Measurements from ENCODE around the gene E2F6. TPM values are rescaled to one million over a fixed set of nuclear protein-coding genes. Genes with fewer than 3 reads are reported as not detected.

E2F6 gene
- total and polyA plus RNA-seq, 10 of the 15 experiments (the other 5 are each of a cell fraction or from before 2014, with no cell fraction given), result 4.2 to 15.5 (median 11.3) TPM

GRCh38 chr2:11483806-11484617, 18.1 kb upstream of the E2F6 start:
- H3K4me2 ChIP-seq (ENCODE audit: control insufficient read depth, insufficient read depth), result no peak overlapping the region
- H3K27ac ChIP-seq (ENCODE audit: control insufficient read depth, insufficient read depth), result no peak overlapping the region
- no peak for ATAC-seq
- H4K20me1 ChIP-seq (ENCODE audit: control insufficient read depth, insufficient read depth), result no peaks in the 10 kb centered on the region
- in situ Hi-C loops (cut with MboI) (no loop called here), intact Hi-C loops (cut with micrococcal nuclease; ENCODE audit: unreplicated experiment) (no loop called here)
- CTCF ChIA-PET, result interaction anchor here (0.7 to 4.3 kb wide), 3 partner anchors 99 to 1709 kb away, joined by 3 to 34 read pairs (median 3); no protein-coding TSS in a partner anchor
- H3K79me2 ChIP-seq (ENCODE audit: control insufficient read depth, insufficient read depth, low read length), result no peaks in the 10 kb centered on the region
- H3K4me3 ChIP-seq, result no peak overlapping the region
- H2AFZ ChIP-seq (ENCODE audit: control insufficient read depth, low read depth, low read length), result no peak overlapping the region
- TF ChIP-seq DPF2 (IDR thresholded peaks at IDR 0.05) (no peak), POLR2A (IDR thresholded peaks at IDR 0.05; ENCODE audit: low read depth, low read length) (no peak), SKIL (IDR thresholded peaks at IDR 0.05; ENCODE audit: low read depth, poor library complexity, severe bottlenecking) (no peak), HDAC2 (IDR thresholded peaks at IDR 0.05) (no peak), MYB (IDR thresholded peaks at IDR 0.05; ENCODE audit: borderline replicate concordance, low read depth, low read length) (no peak), JUND (IDR thresholded peaks at IDR 0.05; ENCODE audit: low read depth, low read length) (no peak), NKRF (conservative IDR thresholded peaks at IDR 0.05) (no peak), CTCF (IDR thresholded peaks at IDR 0.05 in 2 of 3, conservative IDR thresholded peaks at IDR 0.05 in 1 of 3; ENCODE audit: control insufficient read depth in 2 of 3, extremely low read depth in 1 of 3, insufficient read depth in 1 of 3, low read depth in 3 of 3, low read length in 3 of 3) (no peak), NBN (IDR thresholded peaks at IDR 0.05) (no peak), YY1 (IDR thresholded peaks at IDR 0.05; ENCODE audit: low read depth, low read length) (no peak)
- H3K9me3 ChIP-seq (replicated peaks; ENCODE audit: control insufficient read depth, insufficient read depth, low read length), result no peaks in the 10 kb centered on the region
- RAD21 ChIA-PET (ENCODE audit: unreplicated experiment), result no interaction called here
- no peaks in the 10 kb centered on the region for H3K36me3 ChIP-seq (ENCODE audit: control insufficient read depth in 2 of 2, insufficient read depth in 2 of 2, low read length in 1 of 2)
- POLR2A ChIA-PET, result no interaction called here
- 60% methylated on average over 6 of the region's 7 CpGs for WGBS (ENCODE audit: insufficient coverage, insufficient replicate concordance, low lambda C conversion rate, missing lambda C conversion rate)
- no peak for FAIRE-seq
- H3K4me1 ChIP-seq (ENCODE audit: control insufficient read depth, insufficient read depth, low read length), result no peaks in the 10 kb centered on the region
- SMC1A ChIA-PET (ENCODE audit: uncharacterized antibody, unreplicated experiment), result no interaction called here
- peaks cover 6 to 13% of the 10 kb centered on the region in 2 experiments for H3K27me3 ChIP-seq (replicated peaks in 1 of 2; ENCODE audit: control insufficient read depth in 2 of 2, insufficient read depth in 2 of 2, low read length in 1 of 2)
- DNase-seq (ENCODE audit: low read depth, low spot score), result no peak
- BruUV-seq (replicated peaks), result no TSS peak
- no peak overlapping the region for H3K9ac ChIP-seq (ENCODE audit: control insufficient read depth, insufficient read depth, low read length)
